Nephron (organoid): Measurements from ENCODE around the gene RAB10.
"Not testable (repeated sequence)": the region's sequence is repeated elsewhere in the genome, so short reads cannot be mapped to it uniquely, and the experiment has no call there.

Source experiments
- H3K27ac Mint-ChIP-seq, 3 experiments: 2 replicates each; pipeline ENCODE4 v1.8.0; 2020; ENCODE audit warnings: mixed read lengths in 3 of 3, mild to moderate bottlenecking in 2 of 3, moderate library complexity in 1 of 3
- H3K27me3 Mint-ChIP-seq: 2 replicates; pipeline ENCODE4 v1.8.0; 2021; ENCODE audit warnings: low read depth, mild to moderate bottlenecking, moderate library complexity, mixed read lengths
- H3K36me3 Mint-ChIP-seq: 2 replicates; pipeline ENCODE4 v1.8.0; 2020; ENCODE audit warnings: low read depth, mixed read lengths
- H3K4me1 Mint-ChIP-seq: 2 replicates; pipeline ENCODE4 v1.8.0; 2020; ENCODE audit warnings: mixed read lengths
- H3K4me3 Mint-ChIP-seq, 3 experiments: 2 replicates each; pipeline ENCODE4 v1.8.0; 2020; ENCODE audit warnings: mild to moderate bottlenecking in 3 of 3, mixed read lengths in 3 of 3, moderate library complexity in 2 of 3
- H3K9me3 Mint-ChIP-seq: 2 replicates; pipeline ENCODE4 v1.8.0; 2020; ENCODE audit warnings: mixed read lengths
- TF ChIP-seq, protein P1 (sequence below), 3 experiments: fragments of 200-600 bp; sonication (generic); IDR thresholded peaks; one replicate each; pipeline ENCODE4 v1.5.0; 2021; ENCODE audit warnings: antibody characterized with exemption in 3 of 3; ENCODE audit not compliant: unreplicated experiment in 3 of 3

RAB10 gene

DNA sequence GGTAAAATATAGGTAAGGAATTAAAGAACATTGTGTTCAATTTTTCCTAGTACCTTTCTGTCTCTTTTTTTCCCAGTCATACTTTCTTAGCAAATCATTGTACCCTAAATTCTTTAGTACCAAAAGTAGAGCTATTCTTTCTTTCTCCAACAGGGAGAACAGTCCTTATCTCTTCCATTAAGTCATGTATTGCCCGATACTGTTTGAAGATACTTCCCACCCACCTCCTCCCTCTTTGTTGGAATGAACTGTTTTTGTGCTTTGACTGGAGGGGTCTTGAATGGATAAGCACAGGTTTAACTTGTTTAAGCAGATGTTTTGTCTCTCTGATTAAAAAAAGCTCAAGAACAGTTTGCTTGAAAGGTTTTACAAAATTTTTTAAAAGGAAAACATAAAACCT is 41.3 kb downstream of the RAB10 start:
- TF ChIP-seq, protein P1, sequence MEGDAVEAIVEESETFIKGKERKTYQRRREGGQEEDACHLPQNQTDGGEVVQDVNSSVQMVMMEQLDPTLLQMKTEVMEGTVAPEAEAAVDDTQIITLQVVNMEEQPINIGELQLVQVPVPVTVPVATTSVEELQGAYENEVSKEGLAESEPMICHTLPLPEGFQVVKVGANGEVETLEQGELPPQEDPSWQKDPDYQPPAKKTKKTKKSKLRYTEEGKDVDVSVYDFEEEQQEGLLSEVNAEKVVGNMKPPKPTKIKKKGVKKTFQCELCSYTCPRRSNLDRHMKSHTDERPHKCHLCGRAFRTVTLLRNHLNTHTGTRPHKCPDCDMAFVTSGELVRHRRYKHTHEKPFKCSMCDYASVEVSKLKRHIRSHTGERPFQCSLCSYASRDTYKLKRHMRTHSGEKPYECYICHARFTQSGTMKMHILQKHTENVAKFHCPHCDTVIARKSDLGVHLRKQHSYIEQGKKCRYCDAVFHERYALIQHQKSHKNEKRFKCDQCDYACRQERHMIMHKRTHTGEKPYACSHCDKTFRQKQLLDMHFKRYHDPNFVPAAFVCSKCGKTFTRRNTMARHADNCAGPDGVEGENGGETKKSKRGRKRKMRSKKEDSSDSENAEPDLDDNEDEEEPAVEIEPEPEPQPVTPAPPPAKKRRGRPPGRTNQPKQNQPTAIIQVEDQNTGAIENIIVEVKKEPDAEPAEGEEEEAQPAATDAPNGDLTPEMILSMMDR (IDR thresholded peaks at IDR 0.05; ENCODE audit: unreplicated experiment in 3 of 3), result no peak
- Mint-ChIP-seq H3K36me3 (peaks cover 22% of the 10 kb centered on the region), H3K9me3 (peaks cover 12% of the 10 kb centered on the region), H3K4me3 (no peak overlapping the region), H3K27ac (peak overlapping the region; percentile 53 to 76 (median 74)), H3K4me1 (peaks cover 27% of the 10 kb centered on the region), H3K27me3 (no peaks in the 10 kb centered on the region)

DNA sequence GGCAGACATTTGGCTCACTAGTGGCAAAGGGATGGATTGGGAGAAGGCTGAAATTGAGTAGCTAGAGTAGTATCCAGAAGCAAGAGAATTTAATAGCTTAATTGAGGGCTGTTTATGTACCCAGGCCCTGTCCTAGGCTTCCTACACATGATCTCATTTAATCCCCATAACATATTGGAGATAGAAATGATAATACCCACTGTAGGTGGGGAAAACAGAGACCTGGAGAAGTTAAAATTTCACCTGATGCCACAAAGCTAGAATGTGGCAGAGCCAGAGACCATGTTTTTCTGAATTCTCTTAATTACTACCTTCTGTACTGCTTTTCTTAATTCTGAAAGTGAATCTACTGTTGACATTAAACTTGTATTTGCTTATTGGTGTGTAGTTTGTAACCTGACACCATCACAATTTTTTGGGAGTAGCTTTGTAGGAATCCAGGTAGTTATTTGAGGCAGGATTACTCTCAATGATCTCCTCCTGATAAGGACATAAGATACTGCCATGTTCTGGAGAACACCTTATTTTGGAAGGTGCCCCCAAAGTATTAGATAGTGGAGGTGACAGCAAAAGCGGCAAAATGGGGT is 42.2 kb downstream of the RAB10 start:
- H3K27me3 Mint-ChIP-seq, result no peaks in the 10 kb centered on the region
- TF ChIP-seq, protein P1 (IDR thresholded peaks at IDR 0.05; ENCODE audit: unreplicated experiment in 3 of 3), result no peak
- H3K4me3 Mint-ChIP-seq, result no peak overlapping the region
- H3K27ac Mint-ChIP-seq, result peak overlapping the region; percentile 9 to 76 (median 74)
- H3K4me1 Mint-ChIP-seq, result peaks cover 27% of the 10 kb centered on the region
- H3K9me3 Mint-ChIP-seq, result peaks cover 21% of the 10 kb centered on the region
- H3K36me3 Mint-ChIP-seq, result peaks cover 31% of the 10 kb centered on the region

DNA sequence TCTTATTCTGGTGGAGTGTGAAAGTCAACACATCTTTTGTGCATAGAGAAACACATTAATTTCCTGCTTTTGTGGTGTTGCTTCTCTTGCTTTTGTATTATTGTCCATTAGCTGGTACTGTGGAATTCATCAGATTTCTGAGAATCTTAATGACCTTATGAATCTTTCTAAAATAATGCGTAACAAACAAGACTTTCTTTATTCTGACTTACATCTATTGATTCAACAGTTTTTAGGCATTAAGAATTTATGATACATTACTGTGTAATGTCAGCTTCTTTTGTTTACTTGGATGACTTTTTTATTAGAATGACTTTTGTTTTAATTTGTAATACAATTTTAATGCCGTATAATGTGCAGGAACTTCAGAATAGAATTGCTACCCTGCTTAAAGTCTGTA is 43.4 kb downstream of the RAB10 start:
- no peak overlapping the region for H3K27ac Mint-ChIP-seq

DNA sequence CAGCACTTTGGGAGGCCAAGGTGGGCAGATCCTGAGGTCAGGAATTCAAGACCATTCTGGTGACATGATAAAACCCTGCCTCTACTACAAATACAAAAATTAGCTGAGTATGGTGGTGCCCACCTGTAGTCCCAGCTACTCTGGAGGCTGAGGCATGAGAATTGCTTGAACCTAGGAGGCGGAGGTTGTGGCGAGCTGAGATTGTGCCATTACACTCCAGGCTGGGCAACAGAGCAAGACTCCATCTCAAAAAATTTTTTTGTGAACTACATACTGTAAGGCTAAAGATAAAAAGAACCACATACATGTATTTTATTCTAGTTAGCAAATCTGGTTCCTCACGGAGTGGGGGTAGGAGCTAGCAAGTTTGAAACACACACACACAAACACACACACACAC is 45.1 kb downstream of the RAB10 start:
- Mint-ChIP-seq H3K4me1 (peaks cover 16% of the 10 kb centered on the region), H3K36me3 (peaks cover 47% of the 10 kb centered on the region)

More for the DNA sequence above, 43.4 kb downstream of the RAB10 start:
- TF ChIP-seq, protein P1 (IDR thresholded peaks at IDR 0.05; ENCODE audit: unreplicated experiment in 3 of 3), result no peak
- Mint-ChIP-seq H3K4me1 (peaks cover 27% of the 10 kb centered on the region), H3K9me3 (peaks cover 27% of the 10 kb centered on the region), H3K4me3 (no peak overlapping the region), H3K27me3 (no peaks in the 10 kb centered on the region), H3K36me3 (peaks cover 39% of the 10 kb centered on the region)

DNA sequence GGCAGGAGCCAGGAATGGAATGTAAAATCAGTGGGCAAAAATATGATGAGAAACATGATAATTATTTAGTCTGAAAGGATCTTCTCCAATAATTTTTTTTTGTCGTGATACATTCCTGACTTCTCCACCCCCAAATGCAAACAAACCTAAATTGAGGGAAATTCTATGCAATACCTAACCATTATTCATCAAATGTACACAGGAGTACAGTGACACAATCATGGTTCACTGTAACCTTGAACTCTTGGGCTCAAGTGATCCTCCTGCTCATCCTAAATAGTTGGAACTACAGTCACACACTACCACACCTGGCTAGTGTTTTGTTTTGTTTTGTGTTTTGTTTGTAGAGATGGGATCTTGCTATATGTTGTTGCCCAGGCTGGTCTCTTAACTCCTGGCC is 46.5 kb downstream of the RAB10 start:
- TF ChIP-seq, protein P1 (IDR thresholded peaks at IDR 0.05; ENCODE audit: unreplicated experiment in 3 of 3), result no peak
- Mint-ChIP-seq H3K36me3 (peaks cover 59% of the 10 kb centered on the region), H3K27me3 (no peaks in the 10 kb centered on the region), H3K27ac (no peak overlapping the region), H3K4me3 (no peak overlapping the region), H3K4me1 (peaks cover 5% of the 10 kb centered on the region), H3K9me3 (peaks cover 41% of the 10 kb centered on the region)

More for the DNA sequence above, 45.1 kb downstream of the RAB10 start:
- Mint-ChIP-seq H3K4me3 (no peak overlapping the region), H3K27me3 (no peaks in the 10 kb centered on the region), H3K9me3 (peaks cover 35% of the 10 kb centered on the region), H3K27ac (no peak overlapping the region)
- TF ChIP-seq, protein P1 (IDR thresholded peaks at IDR 0.05; ENCODE audit: unreplicated experiment in 3 of 3), result no peak

DNA sequence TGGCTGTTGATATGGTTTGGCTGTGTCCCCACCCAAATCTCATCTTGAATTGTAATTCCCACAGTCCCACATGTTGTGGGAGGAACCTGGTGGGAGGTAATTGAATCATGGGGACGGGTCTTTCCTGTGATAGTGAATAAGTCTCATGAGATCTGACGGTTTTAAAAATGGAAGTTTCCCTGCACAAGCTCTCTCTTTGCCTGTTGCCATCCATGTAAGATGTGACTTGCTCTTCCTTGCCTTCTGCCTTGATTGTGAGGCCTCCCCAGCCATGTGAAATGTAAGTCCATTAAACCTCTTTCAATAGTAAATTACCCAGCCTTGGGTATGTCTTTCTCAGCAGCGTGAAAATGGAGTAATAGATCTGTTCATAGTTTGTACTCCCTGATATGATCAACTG is 47.0 kb downstream of the RAB10 start:
- peaks cover 41% of the 10 kb centered on the region for H3K9me3 Mint-ChIP-seq
- not testable (repeated sequence) for H3K27me3 Mint-ChIP-seq, H3K4me3 Mint-ChIP-seq, H3K4me1 Mint-ChIP-seq, H3K27ac Mint-ChIP-seq
- H3K36me3 Mint-ChIP-seq, result peaks cover 58% of the 10 kb centered on the region
